NCI-H510A (cell line): Measurements from ENCODE around the gene YDJC.
"Not testable (repeated sequence)": the region's sequence is repeated elsewhere in the genome, so short reads cannot be mapped to it uniquely, and the experiment has no call there.

Experiments
- DNase-seq: peaks from one replicate; lab custom pipeline; 2025; lab: John Stamatoyannopoulos, UW

Gene YDJC

DNA sequence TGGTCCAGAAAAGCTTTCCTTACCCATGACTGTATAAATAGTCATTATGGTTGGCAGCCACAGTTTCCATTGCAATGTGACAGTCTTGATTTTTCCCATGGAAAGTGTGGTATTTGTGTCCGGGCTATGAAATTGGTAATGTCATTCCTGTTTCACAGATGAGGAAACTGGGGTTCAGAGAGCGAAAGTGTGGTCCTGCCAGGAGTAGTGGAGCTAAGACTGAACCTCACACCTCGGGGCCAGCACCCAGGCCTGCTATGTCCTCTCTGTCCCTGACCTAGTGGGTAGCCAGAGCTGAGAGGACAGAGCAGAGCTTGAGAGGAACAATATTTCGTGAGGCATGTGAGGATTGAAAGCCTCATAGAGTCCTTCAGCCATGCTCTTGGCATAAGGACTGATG is 1.2 kb upstream of the YDJC start:
- no peak for DNase-seq

DNA sequence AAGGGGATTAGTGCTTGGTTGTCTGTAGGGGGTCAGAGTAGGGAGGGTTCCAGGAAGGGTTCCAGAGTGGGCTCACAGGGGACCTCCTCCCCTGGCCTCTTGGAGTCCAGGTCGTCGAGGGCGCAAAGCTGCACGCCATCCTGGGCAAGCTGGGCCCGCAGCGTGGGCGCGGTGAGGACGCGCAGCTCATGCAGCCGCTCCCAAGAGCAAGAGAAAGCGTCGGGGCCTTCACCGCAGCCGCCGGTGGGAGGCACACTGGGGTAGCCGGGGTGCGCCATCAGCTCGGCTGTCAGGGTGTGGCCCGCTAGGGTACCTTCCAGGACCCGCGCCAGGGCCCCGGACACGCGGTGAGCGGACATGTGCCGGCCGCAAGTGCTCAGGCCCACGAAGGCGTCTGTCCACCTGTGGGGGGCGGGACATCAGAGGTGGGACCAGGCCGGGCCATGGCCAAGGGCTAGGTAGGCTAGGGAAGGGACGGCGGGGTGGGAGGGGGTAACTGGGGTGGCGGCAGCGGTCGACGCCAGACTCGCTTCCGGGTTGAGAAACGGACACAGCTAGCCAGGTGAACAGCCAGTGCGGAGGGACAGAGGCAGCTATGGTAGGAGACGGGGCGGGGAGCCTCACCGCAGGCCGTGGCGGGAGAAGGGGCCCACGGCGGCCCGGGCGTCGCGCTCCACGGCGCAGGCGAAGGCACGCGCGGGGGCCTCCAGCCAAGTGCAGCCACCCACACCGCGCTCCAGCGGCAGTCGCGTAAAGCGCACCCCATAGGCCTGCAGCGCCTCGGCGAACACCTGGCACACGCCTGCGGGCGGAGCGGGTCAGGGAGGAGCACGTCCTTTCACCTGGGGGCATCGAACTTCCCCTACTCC is 1.2 kb downstream of the YDJC start:
- no peak for DNase-seq

DNA sequence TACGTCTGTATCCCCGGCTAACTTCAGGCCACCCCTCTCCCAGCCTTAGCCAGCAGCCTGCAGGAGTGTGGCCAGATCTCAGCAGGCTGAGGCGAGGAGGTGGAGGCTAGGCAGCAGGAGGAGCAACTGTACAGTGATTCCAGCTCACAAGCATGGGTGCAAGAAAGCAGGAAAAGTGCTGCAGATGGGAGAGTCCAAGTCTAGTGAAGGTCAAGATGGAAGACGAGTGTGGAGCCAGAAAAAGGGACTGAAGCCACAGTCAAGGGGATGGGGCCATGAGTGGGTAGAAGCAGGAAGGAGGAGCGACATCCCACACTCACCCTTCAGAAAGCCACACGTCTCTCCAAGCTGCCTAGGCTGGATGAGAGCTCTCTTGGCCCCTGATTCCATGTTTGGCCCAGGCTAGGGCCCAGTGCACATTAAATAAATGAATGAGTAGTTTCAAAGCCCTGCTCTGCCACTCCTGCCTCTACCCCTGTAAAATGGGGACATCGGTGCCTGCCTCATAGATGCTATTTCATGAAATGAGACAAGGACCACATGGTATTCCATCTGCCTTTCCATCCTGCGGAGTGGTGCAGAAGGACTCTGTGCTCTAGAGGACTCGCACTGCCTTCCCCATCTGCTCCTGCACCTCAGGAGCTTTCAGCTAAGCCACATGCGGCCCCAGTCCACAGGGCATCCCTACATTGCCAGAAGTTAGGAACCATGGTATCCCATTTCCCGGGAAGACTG is 2.9 kb downstream of the YDJC start:
- no peak for DNase-seq

DNA sequence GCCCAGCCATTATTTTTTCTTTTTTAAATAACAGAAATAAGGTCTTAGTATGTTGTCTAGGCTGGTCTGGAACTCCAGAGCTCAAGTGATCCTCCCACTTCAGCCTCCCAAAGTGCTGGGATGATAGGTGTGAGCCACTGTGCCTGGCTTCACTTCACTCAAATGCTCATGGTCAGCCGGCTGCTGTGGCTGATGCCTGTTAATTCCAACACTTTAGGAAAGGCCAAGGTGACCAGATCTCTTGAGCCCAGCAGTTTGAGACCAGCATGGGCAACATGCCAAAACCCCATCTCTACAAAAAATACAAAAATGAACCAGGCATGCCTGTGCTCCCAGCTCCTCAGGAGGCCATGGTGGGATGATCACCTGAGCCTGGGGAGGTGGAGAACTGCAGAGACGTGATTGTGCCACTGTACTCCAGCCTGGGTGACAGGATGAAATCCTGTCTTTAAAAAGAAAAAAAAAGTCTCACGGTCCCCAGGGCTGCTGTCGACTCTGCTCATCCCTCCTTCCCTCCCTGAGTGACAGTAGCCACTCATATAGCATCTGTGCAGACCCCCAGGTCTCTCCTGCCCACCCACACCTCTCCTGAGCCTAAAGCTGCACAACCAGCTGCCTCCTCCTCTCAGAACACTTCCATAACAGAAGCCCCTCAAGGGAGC is 3.6 kb downstream of the YDJC start:
- no peak for DNase-seq

DNA sequence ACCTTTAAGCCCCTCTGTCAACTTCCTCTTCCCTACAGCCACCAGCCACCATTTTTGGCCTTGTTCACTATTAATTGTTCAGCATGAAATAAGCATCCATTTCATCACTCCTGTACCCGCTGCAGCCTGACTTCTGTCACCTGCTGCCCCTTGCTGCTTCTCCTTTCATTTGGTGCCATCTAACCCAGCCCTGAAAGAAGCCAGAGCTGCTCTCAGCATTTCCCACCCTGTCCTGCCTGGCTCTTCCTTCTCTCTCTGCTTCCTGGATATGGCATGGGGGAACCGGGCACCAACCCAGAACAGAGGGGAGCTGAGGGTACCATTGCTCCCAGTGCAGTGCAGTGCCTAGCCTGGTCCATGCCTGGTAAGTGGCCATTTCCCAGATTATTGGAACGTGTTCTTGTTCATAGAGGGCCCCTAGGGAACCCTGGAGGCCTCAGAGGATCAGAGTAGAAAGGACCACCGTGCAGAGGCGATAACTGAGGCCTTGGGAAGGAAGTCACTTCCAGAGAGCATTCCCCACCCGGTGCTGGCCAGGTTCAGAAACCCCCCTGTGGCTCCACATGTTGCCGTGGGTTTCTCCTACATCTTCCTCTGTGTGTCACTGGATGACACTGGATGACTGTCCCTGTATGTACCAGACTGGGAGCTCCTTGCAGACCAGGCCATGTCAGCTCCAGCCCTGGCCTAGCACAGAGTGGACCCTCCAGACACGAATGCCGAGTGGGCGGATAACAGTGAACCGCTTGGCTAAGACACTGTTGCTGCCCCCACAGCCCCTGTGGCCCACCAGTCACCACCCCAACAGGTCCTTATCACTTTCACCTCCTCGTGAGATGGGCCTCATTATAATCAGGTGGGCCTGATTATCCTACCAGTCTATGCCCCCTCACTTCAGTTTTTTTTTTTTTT is 4.7 kb downstream of the YDJC start:
- no peak for DNase-seq

DNA sequence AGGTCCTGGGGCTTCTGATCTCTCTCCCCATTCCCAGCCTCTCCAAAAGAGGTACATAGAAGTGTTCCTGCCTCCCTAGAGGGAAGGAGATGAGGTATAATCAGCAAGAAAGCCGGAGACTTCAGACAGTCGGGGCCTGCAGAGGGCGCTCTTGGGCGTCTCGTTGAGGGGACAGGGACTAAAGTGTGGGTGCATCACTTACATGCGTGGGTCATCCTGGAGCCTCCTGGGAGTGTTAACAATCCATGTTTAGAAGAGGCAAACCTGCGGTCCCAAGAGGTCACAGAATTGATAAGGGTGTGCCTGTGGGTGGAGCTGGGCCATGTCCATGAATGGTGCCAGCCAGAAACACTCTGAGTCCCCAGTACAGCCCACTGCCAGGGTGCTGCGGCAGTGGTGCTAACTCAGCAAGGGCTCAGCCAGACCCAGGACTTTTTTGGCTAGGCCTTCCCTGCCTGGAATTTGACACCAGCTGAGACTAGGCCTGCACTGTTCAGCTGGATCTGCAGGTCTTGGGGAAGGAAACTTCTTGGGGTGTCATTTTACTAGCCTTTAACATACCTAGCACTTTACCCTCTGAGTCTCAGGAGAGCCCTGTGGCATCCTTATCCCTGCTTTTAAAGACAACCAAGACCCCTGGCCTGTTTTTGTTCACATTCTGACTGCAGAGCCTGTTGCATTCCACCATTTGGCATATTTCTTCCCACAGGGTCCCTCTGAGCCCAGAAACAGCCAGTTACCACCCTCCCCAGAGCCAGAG is 5.5 kb downstream of the YDJC start:
- no peak for DNase-seq

DNA sequence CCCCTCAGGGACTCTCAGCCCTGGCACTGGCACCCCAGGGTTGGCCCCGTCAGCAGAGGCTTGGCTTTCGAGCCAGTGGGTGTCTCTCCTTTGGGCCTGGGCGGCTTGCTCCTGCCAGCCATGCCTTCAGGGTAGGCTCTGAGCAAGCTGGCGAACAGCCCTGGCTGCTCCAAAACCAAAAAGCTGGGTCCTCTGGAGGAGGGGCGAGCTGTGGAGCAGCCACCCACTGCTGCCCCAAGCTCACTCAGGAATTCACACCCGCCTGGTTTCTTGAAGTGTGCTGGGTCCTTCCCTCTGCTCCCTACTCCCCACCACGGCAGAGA is 6.2 kb downstream of the YDJC start:
- no peak for DNase-seq

DNA sequence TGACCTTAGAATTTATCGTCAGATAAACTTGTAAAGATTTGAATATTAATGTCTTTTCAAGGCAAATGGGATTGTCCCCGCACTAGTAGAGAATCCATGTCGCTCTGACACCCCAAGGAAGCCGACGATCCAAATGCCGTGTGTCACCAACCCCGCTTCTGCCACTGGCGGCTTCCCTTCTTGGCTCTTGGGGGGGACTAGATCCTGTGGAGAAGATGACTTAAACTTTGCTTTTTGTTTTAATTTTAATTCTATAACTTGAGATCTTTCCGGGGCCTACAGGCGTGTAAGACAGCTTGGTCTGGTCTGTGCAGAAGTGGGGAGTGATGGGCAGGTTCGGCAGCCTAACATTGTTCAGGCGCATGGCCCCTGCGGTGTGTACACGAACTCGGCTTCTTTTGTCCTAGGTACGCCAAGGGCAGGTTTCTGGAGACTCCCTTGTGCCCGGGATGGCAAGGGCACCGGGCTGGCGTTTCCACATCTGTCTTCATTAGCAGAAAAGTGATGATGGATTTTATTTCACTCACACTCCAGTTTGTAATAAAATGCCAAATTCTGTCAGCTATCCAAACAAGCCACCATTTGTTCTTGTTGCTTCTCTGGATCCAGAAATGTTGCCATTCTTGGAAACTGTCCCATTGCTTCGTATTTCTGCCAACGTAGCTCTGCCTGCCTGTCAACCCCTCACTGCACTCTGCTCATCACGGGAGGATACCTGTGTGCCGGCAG is 6.7 kb downstream of the YDJC start:
- no peak for DNase-seq

DNA sequence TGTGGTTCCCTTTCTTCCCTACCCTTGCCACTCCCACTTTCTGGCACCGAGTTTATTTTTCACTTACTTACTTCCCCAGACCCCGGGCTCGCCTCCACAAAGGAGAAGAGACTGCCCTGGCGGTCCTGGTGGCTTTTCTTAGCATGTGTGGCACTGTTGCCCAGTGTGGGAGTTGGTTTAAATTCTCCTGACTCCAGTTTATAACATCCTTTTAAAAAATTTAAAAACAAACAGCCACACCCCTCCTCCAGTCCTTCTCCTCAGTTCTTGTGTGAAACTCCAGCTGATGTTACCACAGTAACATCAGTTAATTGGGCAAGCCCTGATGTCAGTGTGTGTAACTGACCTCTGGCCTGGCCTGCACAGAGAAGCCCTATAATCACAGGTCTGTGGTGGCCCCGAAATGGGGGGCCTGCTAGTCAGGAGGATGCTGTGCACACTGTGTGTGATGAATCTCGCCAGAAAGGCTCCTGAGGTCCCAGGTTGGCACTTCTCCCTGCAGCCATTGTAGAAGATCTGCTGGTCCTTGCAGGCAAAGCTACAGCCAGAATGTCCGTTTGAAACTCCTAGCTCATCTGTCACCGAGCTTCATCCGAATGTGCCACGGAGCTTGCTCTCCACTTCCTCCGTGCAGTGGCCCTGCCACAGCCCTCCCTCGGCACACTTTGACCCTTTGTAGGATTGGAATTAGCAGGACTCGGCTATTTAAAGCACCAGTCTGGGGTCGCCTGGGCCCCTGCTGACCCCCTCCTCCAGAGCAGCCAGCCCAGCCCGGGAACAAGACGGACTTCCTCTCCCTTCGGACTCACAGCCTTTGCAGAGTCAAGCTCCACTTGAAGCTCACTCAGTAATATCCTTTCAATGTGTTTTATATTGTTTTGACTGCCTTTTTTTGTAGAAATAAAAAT is 7.6 kb downstream of the YDJC start:
- DNase-seq, result no peak

DNA sequence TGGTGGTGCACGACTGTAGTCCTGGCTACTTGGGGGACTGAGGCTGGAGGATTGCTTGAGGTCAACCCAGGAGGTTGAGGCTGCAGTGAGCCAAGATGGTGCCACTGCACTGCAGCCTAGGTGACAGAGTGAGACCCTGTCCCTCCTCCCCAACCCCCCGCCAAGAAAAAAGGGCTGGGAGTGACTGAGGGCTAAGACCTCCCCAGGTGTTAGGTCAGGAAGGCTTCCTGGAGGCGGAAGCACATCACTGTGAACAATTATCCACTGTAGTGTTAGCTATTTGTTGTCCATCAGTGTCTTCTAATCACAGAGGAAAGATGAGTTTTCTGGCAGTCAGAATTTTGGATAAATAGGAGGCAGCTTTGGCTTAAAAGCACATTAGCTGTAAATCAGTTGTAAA is 8.8 kb downstream of the YDJC start:
- no peak for DNase-seq

DNA sequence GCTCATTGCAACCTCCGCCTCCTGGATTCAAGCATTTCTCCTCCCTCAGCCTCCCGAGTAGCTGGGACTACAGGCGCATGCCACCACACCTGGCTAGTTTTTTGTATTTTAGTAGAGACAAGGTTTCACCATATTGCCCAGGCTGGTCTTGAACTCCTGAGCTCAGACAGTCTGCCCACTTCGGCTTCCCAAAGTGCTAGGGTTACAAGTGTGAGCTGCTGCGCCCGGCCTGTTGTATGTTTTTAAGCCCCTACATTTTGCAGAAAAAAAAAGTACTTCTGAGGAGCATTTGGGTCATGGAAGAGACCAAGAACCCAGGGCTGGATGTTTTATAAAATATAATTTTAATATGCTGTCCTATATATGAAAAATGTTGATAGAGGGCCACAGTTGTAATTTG is 12.5 kb downstream of the YDJC start:
- DNase-seq, result not testable (repeated sequence)

DNA sequence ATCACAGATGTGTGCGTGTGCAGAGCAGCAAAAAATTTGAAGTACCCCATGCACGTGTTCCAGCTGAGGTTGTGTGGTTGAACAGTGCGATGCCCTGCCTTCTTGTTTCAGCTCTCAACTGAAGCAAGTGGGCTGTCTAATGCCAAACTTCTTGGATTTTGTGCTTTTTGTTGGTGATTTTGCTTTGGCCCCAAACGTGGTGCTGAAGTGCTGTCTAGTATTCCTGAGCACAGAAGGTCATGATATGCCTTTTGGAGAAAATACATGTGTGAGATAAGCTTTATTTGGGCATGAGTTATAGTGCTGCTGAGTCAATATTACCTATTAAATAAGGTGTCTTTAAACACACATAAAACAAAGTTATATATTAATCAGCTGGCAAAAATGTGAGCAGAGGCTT is 14.1 kb downstream of the YDJC start:
- no peak for DNase-seq

DNA sequence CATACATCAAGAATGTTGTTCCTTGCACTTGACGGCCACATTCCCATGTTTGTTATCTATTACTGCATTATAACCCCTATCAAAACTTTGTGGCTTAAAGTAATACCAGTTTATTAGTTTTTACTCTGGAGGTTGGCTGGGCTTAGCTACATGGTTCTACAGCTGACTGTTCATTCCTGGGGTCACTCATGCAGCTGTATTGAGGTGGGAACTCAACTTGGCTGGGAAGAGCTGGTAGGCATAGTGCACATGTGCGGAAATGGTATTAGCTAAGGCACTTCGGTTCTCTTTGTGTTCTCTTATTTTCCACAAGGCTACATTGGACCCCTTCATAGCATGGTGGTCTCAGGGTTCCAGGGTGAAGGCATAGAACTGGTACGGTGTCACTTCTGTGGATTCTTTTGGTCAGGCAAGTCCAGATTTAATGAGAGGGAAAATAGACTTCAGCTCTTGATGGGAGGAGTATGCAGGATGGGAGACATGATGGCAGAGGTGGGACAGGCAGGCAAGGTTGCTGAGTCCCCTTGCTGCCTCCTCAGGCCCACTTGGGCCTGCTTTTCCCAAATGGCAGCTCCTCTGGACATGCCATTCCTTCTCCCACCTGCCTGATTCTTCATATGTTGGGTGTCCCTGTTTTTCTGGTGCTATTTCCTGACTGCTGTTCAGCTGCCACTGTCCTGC is 16.1 kb downstream of the YDJC start:
- no peak for DNase-seq

DNA sequence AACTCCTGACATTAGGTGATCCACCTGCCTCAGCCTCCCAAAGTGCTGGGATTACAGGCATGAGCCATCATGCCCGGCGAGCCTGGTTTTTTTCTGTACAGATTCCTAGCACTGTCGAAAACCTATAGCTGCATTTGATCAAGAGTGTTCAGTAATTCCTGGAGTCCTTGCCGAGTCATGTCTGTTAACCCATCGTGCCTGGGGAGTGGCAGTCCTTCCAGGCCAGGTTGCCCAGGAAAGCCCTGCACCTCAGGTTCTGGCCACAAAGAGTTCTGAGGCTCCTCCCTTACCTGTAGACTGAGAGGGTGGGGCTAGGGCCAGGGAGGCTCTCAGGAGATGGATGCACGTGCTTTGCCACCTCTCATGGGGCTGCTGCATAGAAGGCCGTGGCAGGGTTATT is 17.0 kb downstream of the YDJC start:
- DNase-seq, result no peak

DNA sequence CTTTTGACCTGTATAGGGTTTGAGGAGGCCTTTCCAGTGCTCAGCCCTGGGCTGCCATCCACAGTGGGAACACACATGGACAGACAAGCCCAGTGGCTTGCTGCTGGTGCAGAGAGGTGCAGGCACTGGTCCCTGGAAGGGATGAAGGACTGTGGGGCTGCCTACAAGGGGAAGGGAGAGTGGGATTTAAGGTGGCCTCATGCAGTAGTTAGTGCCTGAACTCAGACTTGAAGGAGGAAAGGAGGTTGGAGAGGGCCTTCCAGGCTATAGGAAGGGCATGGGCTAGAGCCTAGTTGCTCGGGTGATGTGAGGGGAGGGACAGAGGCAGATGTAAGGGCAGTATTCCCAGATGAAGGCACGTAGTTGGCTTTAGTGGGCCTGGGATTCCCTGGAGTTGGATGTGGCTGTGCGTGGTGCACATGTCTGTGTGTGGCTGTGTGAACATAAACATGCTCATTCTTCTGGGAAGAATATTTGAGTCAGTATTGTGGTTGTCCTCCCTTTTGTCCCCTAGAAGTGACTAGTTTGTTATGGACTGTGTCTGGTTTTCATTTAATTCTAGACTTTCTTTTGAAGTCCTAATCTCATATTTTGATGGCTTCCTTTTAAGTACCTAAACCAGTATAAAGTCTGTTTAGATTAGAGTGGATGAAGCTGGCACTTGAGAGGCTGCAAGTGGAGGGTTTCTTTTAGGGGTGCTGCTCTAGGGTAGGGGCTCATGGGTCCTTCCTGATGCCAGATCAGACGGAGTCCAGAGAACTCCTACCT is 18.4 kb downstream of the YDJC start:
- DNase-seq, result no peak

DNA sequence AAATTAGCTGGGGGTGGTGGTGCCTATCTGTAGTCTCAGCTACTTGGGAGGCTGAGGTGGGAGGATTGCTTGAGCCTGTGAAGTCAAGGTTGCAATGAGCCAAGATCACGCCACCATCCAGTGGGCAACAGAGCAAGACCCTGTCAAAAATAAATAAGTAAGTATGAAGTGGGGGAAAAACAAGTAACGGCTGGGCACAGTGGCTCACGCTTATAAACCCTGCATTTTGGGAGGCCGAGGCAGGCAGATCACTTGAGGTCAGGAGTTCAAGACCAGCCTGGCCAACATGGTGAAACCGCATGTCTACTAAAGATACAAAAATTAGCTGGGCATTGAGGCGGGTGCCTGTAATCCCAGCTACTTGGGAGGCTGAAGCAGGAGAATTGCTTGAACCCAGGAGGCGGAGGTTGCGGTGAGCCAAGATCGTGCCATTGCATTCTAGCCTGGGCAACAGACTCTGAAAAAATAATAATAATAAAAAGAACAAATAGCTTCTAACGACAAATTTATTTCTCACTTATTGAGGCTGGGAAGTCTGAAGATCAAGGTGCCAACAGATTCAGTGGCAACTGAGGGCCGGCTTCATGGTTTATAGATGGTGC is 20.2 kb downstream of the YDJC start:
- not testable (repeated sequence) for DNase-seq

DNA sequence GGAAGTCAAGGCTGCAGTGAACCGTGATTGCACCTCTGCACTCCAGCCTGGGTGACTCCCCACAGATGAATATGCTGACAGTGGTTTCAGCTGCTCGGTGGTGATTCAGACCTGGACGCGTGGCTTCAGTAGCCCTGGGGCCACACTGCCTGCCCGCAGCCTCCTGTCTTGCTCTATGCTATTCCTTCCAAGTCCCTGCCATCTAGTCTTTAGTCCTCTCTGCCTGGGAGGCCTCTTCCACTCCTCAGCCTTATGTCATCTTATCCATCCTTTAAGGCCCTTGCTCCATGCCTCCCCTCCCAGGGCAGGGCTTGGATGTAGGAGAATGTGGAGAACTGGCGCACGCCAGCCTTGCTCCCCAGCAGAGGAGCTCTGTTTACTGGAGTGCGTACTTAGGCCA is 23.0 kb downstream of the YDJC start:
- no peak for DNase-seq
